ENCODE data around the gene ABHD18.
"Not testable (repeated sequence)": the region's sequence is repeated elsewhere in the genome, so short reads cannot be mapped to it uniquely, and the experiment has no call there.

Gene ABHD18

GRCh38 chr4:127965062-127965802 lies at the start of gene ABHD18, which contains the start of gene MFSD8:
TSS of gene ABHD18 (plus strand) at chr4:127965406. CDS start at chr4:127982956, 17,550 bp downstream.
TSS of gene MFSD8 (minus strand) at chr4:127965173. CDS start at chr4:127965133, 40 bp downstream.
- DNase-seq (ENCODE audit: low spot score) = peak; percentile 96

GRCh38 chr4:127916512-127916911 lies 48.7 kb upstream of the ABHD18 start:
- DNase-seq (ENCODE audit: low spot score) = no peak

GRCh38 chr4:127917151-127917550 lies 48.1 kb upstream of the ABHD18 start:
- no peak for DNase-seq (ENCODE audit: low spot score)

GRCh38 chr4:127920521-127920920 lies 44.7 kb upstream of the ABHD18 start:
- DNase-seq (ENCODE audit: low spot score) = no peak

- DNase-seq (ENCODE audit: low spot score) = no peak
Observed at GRCh38 chr4:127922226-127922625, 43.0 kb upstream of the ABHD18 start.

GRCh38 chr4:127925720-127926119 lies 39.5 kb upstream of the ABHD18 start:
- DNase-seq (ENCODE audit: low spot score) = not testable (repeated sequence)

GRCh38 chr4:127930175-127930574 lies 35.0 kb upstream of the ABHD18 start:
- no peak for DNase-seq (ENCODE audit: low spot score)

GRCh38 chr4:127931836-127932235 lies 33.4 kb upstream of the ABHD18 start:
- DNase-seq (ENCODE audit: low spot score) = not testable (repeated sequence)

- no peak for DNase-seq (ENCODE audit: low spot score)
Observed at GRCh38 chr4:127936974-127937373, 28.2 kb upstream of the ABHD18 start.

- no peak for DNase-seq (ENCODE audit: low spot score)
Observed at GRCh38 chr4:127957105-127957504, 8.1 kb upstream of the ABHD18 start.

GRCh38 chr4:127959794-127960193 lies 5.4 kb upstream of the ABHD18 start:
- no peak for DNase-seq (ENCODE audit: low spot score)

GRCh38 chr4:127963633-127964398 lies 1.4 kb upstream of the ABHD18 start:
- not testable (repeated sequence) for DNase-seq (ENCODE audit: low spot score)

- DNase-seq (ENCODE audit: low spot score) = not testable (repeated sequence)
Observed at GRCh38 chr4:127964426-127965061, 662 bp upstream of the ABHD18 start.

GRCh38 chr4:127965803-127966175 lies 583 bp downstream of the ABHD18 start:
- peak; percentile 58 for DNase-seq (ENCODE audit: low spot score)

GRCh38 chr4:127967141-127967775 lies 2.1 kb downstream of the ABHD18 start:
- DNase-seq (ENCODE audit: low spot score) = no peak

- DNase-seq (ENCODE audit: low spot score) = no peak
Observed at GRCh38 chr4:127968586-127968985, 3.4 kb downstream of the ABHD18 start.

GRCh38 chr4:127970925-127971324 lies 5.7 kb downstream of the ABHD18 start:
- DNase-seq (ENCODE audit: low spot score) = not testable (repeated sequence)

- DNase-seq (ENCODE audit: low spot score) = no peak
Observed at GRCh38 chr4:127975121-127975770, 10.0 kb downstream of the ABHD18 start.

- no peak for DNase-seq (ENCODE audit: low spot score)
Observed at GRCh38 chr4:127978930-127979329, 13.7 kb downstream of the ABHD18 start.

GRCh38 chr4:127982445-127982844 lies 17.2 kb downstream of the ABHD18 start:
- DNase-seq (ENCODE audit: low spot score) = no peak

GRCh38 chr4:127985989-127986388 lies 20.8 kb downstream of the ABHD18 start:
- no peak for DNase-seq (ENCODE audit: low spot score)

GRCh38 chr4:127988638-127989037 lies 23.4 kb downstream of the ABHD18 start:
- no peak for DNase-seq (ENCODE audit: low spot score)
